Thyroid gland (tissue), 4 donors: Measurements from ENCODE around the gene KAT14.

ENCODE experiments used
- CTCF ChIP-seq, 6 experiments: fragments of 200-600 bp in 3 of 6; fragments of 450-650 bp in 3 of 6; sonication (generic) in 3 of 6; IDR thresholded peaks; one replicate each; pipeline ENCODE4 v1.5.1; 2016 to 2019; ENCODE audit warnings: antibody characterized with exemption in 6 of 6, mild to moderate bottlenecking in 2 of 6, inconsistent platforms in 1 of 6, moderate library complexity in 1 of 6
- POLR2A ChIP-seq, 2 donors: fragments of 450-650 bp; IDR thresholded peaks; one replicate each; pipeline ENCODE4 v1.6.1; 2017; ENCODE audit warnings: antibody characterized with exemption in 2 of 2, mild to moderate bottlenecking in 2 of 2, moderate library complexity in 1 of 2

DNA sequence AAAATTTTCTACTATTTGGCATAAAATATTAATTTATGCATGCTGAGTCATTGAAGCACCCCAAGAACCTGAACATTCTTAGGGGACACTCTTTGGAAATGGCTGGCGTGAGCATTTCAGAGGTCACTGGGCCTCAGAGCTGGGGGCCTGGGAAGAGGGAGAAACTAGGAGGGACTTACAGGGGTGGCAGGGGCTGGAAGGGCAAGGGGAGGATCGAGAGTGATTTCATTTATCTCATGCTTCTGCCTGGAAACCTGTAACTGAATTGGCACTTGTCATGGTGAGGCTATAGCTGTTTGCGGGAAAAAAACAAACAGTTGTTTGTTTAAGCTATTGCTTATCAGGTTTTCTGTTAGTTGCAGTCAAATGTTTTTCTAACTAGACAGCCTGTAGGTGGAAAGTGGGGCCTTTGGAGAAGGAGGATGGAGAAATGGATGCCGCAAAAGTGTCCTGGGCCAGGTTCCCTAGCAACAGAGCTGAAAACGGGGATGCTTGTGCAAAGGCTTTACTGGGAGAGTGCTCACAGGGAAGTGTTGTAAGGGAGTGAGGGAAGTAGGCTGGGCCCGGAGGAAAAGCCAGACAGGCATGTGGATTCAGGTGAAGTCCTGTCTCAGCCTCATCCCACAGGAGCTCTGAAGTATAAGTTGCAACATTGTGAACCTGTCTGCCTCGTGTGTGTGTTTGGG is 36.4 kb upstream of the KAT14 start:
- TF ChIP-seq CTCF (IDR thresholded peaks at IDR 0.05): no peak
- TF ChIP-seq POLR2A (IDR thresholded peaks at IDR 0.05): no peak
